ENCODE results near the gene HIGD1A. TPM values are rescaled to one million over a fixed set of nuclear protein-coding genes. Genes with fewer than 3 reads are reported as not detected.
A peak's percentile ranks its signal among the peaks of the same experiment; 100 is the strongest.

Gene HIGD1A
- 118 and 154 TPM in 2 replicates for total RNA-seq (2014; rRNA removed)
- percentile 99 among the genes with signal in this experiment for Bru-seq, nascent RNA
- BruChase-seq, experiment 1, labeled RNA remaining after a 6-hour chase = percentile 100 among the genes with signal in this experiment
- percentile 99 among the genes with signal in this experiment for BruChase-seq, experiment 2, labeled RNA remaining after a 2-hour chase
- long read RNA-seq, transcript HIGD1A-202 (4 exons, 1,322 nt) = minor isoform, 5 of 605 reads
- long read RNA-seq, transcript HIGD1A-204 (4 exons, 585 nt) = minor isoform, 20 of 605 reads
- long read RNA-seq, transcript HIGD1A-201 (4 exons, 1,373 nt) = major isoform, 544 of 605 reads
- long read RNA-seq, partial matches to known transcripts = 1 of 605 reads
- long read RNA-seq, other reads (novel, unspliced or antisense) = 31 of 605 reads

- ATAC-seq = peak; percentile 96
- POLR2A ChIA-PET (ENCODE audit: unreplicated experiment) = interaction anchor here (0.6 to 1.3 kb wide), 8 partner anchors 8 to 1361 kb away, joined by 3 to 13 read pairs (median 3); no protein-coding TSS in a partner anchor
- intact Hi-C loops (cut with micrococcal nuclease) = loop anchor here (1.0 kb wide), 4 partner anchors 11 to 25 kb away; no protein-coding TSS in a partner anchor
- peaks cover 50% of the 10 kb centered on the region for H3K79me2 ChIP-seq (ENCODE audit: low read length)
- H4K20me1 ChIP-seq (ENCODE audit: low read length) = peaks cover 7% of the 10 kb centered on the region; the same call in 1 of the 2 replicates
- peak within 1 kb of the TSS; percentile 97 for H3K4me3 ChIP-seq (ENCODE audit: low read length)
- no peaks in the 10 kb centered on the region for H3K9me3 ChIP-seq (ENCODE audit: low read length)
- H2AFZ ChIP-seq (ENCODE audit: low read length) = peak within 1 kb of the TSS; percentile 80
- no peaks in the 10 kb centered on the region for H3F3A ChIP-seq (ENCODE audit: low read length, unreplicated experiment)
- H3K4me2 ChIP-seq (ENCODE audit: low read length) = peak within 1 kb of the TSS; percentile 91
- H3K27ac ChIP-seq (ENCODE audit: low read length) = peak within 1 kb of the TSS; percentile 89
- peak; percentile 98 for DNase-seq
- H3K36me3 ChIP-seq (ENCODE audit: low read depth, low read length) = 0 out of 2 replicates have a peak, but pooled peaks cover 3% of the 10 kb centered on the region
- TF ChIP-seq CTCF (conservative IDR thresholded peaks at IDR 0.05; ENCODE audit: low read depth, low read length) = no peak
- no peak for TF ChIP-seq EZH2 (IDR thresholded peaks at IDR 0.05; ENCODE audit: low read length, unreplicated experiment)
- TF ChIP-seq EZH2phosphoT487 (IDR thresholded peaks at IDR 0.05; ENCODE audit: borderline replicate concordance, low read length) = no peak
- no TSS peak for BruUV-seq (replicated peaks)
- H3K9me2 ChIP-seq (replicated peaks; ENCODE audit: low read length) = no peaks in the 10 kb centered on the region
- H3K9ac ChIP-seq (ENCODE audit: low read length) = peak within 1 kb of the TSS; percentile 99
- H3K27me3 ChIP-seq (ENCODE audit: low read length) = no peaks in the 10 kb centered on the region
- CTCF ChIA-PET = interaction anchor here (0.7 to 1.1 kb wide), 2 partner anchors 26 to 757 kb away, joined by 3 to 4 read pairs; no protein-coding TSS in a partner anchor
- H3K4me1 ChIP-seq (ENCODE audit: insufficient read depth, low read length) = peaks cover 34% of the 10 kb centered on the region
Measured at GRCh38 chr3:42804106-42804830, at the start of gene HIGD1A. HIGD1A (minus strand) TSS chr3:42804490; CDS start chr3:42794253, 10,237 bp downstream.

- intact Hi-C loops (cut with micrococcal nuclease) = no loop called here
- Histone ChIP-seq H3F3A (ENCODE audit: low read length, unreplicated experiment) (no peaks in the 10 kb centered on the region), H3K27ac (ENCODE audit: low read length) (no peak overlapping the region), H3K9me2 (replicated peaks; ENCODE audit: low read length) (no peaks in the 10 kb centered on the region), H3K9ac (ENCODE audit: low read length) (no peak overlapping the region), H4K20me1 (ENCODE audit: low read length) (no peaks in the 10 kb centered on the region), H3K79me2 (ENCODE audit: low read length) (no peaks in the 10 kb centered on the region), H2AFZ (ENCODE audit: low read length) (no peak overlapping the region), H3K4me2 (ENCODE audit: low read length) (no peak overlapping the region), H3K4me3 (ENCODE audit: low read length) (no peak overlapping the region), H3K27me3 (ENCODE audit: low read length) (no peaks in the 10 kb centered on the region), H3K4me1 (ENCODE audit: insufficient read depth, low read length) (no peaks in the 10 kb centered on the region), H3K9me3 (ENCODE audit: low read length) (no peaks in the 10 kb centered on the region), H3K36me3 (ENCODE audit: low read depth, low read length) (no peaks in the 10 kb centered on the region)
- ChIA-PET POLR2A (ENCODE audit: unreplicated experiment) (no interaction called here), CTCF (no interaction called here)
- DNase-seq (no peak), ATAC-seq (no peak)
- TF ChIP-seq CTCF (conservative IDR thresholded peaks at IDR 0.05; ENCODE audit: low read depth, low read length) (no peak), EZH2phosphoT487 (IDR thresholded peaks at IDR 0.05; ENCODE audit: borderline replicate concordance, low read length) (no peak), EZH2 (IDR thresholded peaks at IDR 0.05; ENCODE audit: low read length, unreplicated experiment) (no peak)
- no TSS peak for BruUV-seq (replicated peaks)
Measured at GRCh38 chr3:42853739-42854302, 49.5 kb upstream of the HIGD1A start.

Measured in PC-3 (cell line).